Lower lobe of right lung (tissue), 2 donors: ENCODE results near the gene RNASE2. TPM values are rescaled to one million over a fixed set of nuclear protein-coding genes. Genes with fewer than 3 reads are reported as not detected.

Experiments
- ATAC-seq, 2 donors: fragments of 200-7000 bp; cut with Tn5 transposase; one replicate each; pipeline ENCODE4 v1.9.1; 2020 to 2022; ENCODE audit warnings: mild to moderate bottlenecking in 2 of 2, moderate library complexity in 2 of 2
- DNase-seq: peaks from one replicate; pipeline ENCODE4 v3.0.0-alpha.2; 2020
- H3K27ac ChIP-seq: fragments of 200-600 bp; one replicate; pipeline ENCODE4 v1.8.0; 2022
- H3K27me3 ChIP-seq: fragments of 200-600 bp; one replicate; pipeline ENCODE4 v1.8.0; 2022; ENCODE audit warnings: low read depth
- H3K36me3 ChIP-seq: fragments of 200-600 bp; one replicate; pipeline ENCODE4 v1.8.0; 2022; ENCODE audit warnings: mild to moderate bottlenecking
- H3K4me1 ChIP-seq: fragments of 200-600 bp; one replicate; pipeline ENCODE4 v1.8.0; 2022
- H3K4me3 ChIP-seq: fragments of 200-600 bp; one replicate; pipeline ENCODE4 v1.8.0; 2022; ENCODE audit warnings: mild to moderate bottlenecking
- H3K9me3 ChIP-seq: fragments of 200-600 bp; one replicate; pipeline ENCODE4 v1.8.0; 2022
- intact Hi-C: fragments of 100-400 bp; cut with DNase I; formaldehyde crosslinking; loops from one replicate; pipeline ENCODE4 v1.11.0; 2022
- total RNA-seq: library from RNA; stranded (reverse); fragmentation: NEBNext Ultra II Directional; extraction: Animal tissue kit (Norgen Biotek cat#: 25700); gene quantifications from one replicate; pipeline ENCODE4 v1.2.1, GENCODE V29; 2021
- TF ChIP-seq, protein P1 (sequence below): fragments of 200-600 bp; IDR thresholded peaks from one replicate; pipeline ENCODE4 v1.8.0; 2022; ENCODE audit warnings: antibody characterized with exemption, mild to moderate bottlenecking
- donor health status: DM: no; HTN: yes; CAD: no; lungs with severe emphysema.

RNASE2 gene
- total RNA-seq, 1 donor from 2014 or later = 6.0 TPM

DNA sequence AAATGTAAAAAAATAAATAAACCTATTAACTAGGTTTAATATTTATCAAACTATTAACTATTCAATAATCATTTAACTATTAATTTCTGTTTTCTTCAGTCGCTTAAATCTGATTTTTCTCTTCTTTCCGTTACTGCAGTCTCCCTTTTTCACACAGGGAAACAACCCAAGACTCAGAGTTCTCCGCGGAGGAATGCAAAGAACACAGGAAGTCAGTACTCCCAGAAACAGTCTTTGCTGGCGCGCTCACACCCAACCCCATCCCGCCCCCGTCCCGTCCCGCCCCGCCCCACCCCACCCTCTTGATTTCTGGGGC is 34.1 kb downstream of the RNASE2 start:
- Histone ChIP-seq H3K27ac (peak overlapping the region; percentile 89), H3K4me1 (peaks cover 27% of the 10 kb centered on the region), H3K27me3 (no peaks in the 10 kb centered on the region), H3K4me3 (peak overlapping the region; percentile 97), H3K36me3 (peaks cover 32% of the 10 kb centered on the region), H3K9me3 (no peaks in the 10 kb centered on the region)
- TF ChIP-seq, protein P1, sequence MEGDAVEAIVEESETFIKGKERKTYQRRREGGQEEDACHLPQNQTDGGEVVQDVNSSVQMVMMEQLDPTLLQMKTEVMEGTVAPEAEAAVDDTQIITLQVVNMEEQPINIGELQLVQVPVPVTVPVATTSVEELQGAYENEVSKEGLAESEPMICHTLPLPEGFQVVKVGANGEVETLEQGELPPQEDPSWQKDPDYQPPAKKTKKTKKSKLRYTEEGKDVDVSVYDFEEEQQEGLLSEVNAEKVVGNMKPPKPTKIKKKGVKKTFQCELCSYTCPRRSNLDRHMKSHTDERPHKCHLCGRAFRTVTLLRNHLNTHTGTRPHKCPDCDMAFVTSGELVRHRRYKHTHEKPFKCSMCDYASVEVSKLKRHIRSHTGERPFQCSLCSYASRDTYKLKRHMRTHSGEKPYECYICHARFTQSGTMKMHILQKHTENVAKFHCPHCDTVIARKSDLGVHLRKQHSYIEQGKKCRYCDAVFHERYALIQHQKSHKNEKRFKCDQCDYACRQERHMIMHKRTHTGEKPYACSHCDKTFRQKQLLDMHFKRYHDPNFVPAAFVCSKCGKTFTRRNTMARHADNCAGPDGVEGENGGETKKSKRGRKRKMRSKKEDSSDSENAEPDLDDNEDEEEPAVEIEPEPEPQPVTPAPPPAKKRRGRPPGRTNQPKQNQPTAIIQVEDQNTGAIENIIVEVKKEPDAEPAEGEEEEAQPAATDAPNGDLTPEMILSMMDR = no peak
- ATAC-seq (no peak), DNase-seq (no peak)
- intact Hi-C loops = no loop called here

DNA sequence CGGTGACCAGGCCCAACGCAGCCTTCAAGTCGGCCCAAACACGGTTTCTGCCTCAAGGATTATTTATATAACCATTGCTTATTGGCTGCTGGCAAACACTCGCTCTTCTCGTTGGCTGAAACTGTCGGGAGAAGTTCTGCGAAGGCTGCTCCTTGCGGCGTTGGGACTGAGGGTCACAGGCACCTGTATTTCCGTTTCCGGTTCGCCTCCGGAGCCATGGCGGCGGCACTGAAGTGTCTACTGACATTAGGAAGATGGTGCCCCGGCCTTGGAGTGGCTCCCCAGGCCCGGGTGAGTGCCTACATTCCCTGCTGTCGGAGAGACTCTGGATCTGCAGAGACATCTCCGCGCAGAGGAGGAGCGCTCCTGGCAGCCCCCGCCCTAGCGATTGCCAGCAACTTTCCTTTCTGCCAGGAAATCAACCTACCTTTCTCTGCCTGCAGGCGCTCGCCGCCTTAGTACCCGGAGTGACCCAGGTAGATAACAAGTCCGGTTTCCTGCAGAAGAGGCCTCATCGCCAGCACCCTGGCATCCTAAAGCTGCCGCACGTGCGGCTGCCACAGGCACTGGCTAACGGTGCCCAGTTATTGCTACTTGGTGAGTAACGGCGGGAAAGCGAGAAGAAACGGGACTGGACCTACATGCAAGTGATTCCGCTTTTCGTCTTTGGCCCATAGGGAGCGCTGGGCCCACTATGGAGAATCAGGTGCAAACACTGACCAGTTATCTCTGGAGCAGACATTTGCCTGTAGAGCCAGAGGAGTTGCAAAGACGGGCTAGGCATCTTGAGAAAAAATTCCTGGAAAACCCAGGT is 34.7 kb downstream of the RNASE2 start, which contains the start of gene METTL17:
Gene METTL17, plus strand, starts transcription at position 194 of the 814 bp plus-strand sequence. Its CDS starts 23 bp downstream, at position 217.
- H3K4me1 ChIP-seq = peaks cover 27% of the 10 kb centered on the region
- H3K4me3 ChIP-seq = peak within 1 kb of the TSS; percentile 97
- peak; percentile 96 to 97 for ATAC-seq
- H3K36me3 ChIP-seq = peaks cover 38% of the 10 kb centered on the region
- TF ChIP-seq, protein P1 = peak; percentile 32
- peak; percentile 93 for DNase-seq
- peak within 1 kb of the TSS; percentile 89 for H3K27ac ChIP-seq
- no peaks in the 10 kb centered on the region for H3K27me3 ChIP-seq
- no peaks in the 10 kb centered on the region for H3K9me3 ChIP-seq
- intact Hi-C loops = no loop called here

DNA sequence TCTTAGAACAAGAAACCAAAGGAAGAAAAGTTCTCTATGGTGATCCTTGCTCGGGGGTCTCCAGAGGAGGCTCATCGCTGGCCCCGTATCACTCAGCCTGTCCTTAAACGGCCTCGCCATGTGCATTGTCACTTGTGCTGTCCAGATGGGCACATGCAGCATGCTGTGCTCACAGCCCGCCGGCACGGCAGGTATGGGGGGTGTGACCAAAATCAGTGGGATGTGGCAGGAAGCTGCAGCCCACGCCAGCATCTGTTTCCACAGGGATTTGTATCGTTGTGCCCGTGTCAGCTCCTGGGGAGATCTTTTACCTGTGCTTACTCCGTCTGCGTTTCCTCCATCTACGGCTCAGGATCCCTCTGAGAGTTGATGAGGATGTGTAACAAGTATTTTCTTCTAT is 41.2 kb downstream of the RNASE2 start:
- no peak for DNase-seq
- Histone ChIP-seq H3K4me1 (peaks cover 4% of the 10 kb centered on the region), H3K9me3 (no peaks in the 10 kb centered on the region), H3K4me3 (no peak overlapping the region), H3K27ac (no peak overlapping the region), H3K27me3 (no peaks in the 10 kb centered on the region), H3K36me3 (peaks cover 62% of the 10 kb centered on the region)
- intact Hi-C loops = no loop called here
- no peak for ATAC-seq
- TF ChIP-seq, protein P1 = no peak

DNA sequence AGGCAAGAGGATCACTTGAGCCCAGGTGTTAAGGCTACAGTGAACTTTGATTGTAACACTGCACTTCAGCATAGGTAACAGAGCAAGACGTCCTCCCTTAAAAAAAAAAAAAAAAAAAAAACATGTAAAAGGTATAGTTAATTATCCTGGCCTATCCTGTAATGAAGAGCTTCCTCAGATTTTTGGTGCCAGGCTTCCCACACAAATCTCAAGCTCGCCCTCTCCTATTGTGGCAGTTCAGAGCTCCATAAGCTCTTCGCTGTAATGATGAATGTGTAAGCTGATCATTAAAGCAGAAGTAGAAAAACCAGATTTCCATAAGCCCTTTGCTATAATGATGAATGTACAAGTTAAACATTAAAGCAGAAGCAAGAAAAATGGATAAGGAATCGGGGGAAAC is 41.8 kb downstream of the RNASE2 start:
- no peak overlapping the region for H3K27ac ChIP-seq
- H3K4me3 ChIP-seq = no peak overlapping the region
- H3K27me3 ChIP-seq = no peaks in the 10 kb centered on the region
- no peaks in the 10 kb centered on the region for H3K9me3 ChIP-seq
- TF ChIP-seq, protein P1 = no peak
- intact Hi-C loops = no loop called here
- H3K36me3 ChIP-seq = peaks cover 56% of the 10 kb centered on the region
- ATAC-seq = no peak
- DNase-seq = no peak
- H3K4me1 ChIP-seq = no peaks in the 10 kb centered on the region

DNA sequence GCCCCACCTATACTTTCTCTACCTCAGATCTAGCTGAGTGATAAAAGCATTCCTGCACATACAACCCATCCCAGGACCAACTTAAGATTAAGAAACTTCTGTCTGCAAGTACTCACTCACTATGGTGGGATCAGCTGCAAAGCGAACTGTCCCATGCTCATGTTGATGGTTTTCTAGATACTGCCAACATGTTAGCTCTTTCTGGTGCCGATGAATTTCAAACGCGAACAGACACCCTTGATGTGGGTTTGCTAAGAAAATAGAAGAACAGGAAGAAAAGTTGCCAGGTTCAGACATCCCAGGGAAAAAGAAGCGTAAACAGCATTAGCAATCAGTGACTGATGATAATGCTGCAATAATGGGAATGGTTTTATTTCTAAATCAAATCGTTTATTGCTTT is 42.3 kb downstream of the RNASE2 start:
- Histone ChIP-seq H3K36me3 (peaks cover 52% of the 10 kb centered on the region), H3K9me3 (no peaks in the 10 kb centered on the region), H3K27ac (no peak overlapping the region), H3K4me1 (no peaks in the 10 kb centered on the region), H3K27me3 (no peaks in the 10 kb centered on the region), H3K4me3 (no peak overlapping the region)
- no peak for ATAC-seq
- TF ChIP-seq, protein P1 = no peak
- DNase-seq = no peak
- intact Hi-C loops = no loop called here
